ENCODE measurements around the gene CNMD. TPM values are rescaled to one million over a fixed set of nuclear protein-coding genes. Genes with fewer than 3 reads are reported as not detected.

The CNMD gene
- total RNA-seq, 1 donor from 2014 or later: not detected

GRCh38 chr13:52746141-52746540, 6.5 kb upstream of the CNMD start:
- Mint-ChIP-seq H3K9me3 (ENCODE audit: low read depth) (peaks cover 6% of the 10 kb centered on the region), H3K27ac (ENCODE audit: unreplicated experiment) (no peak overlapping the region), H3K36me3 (ENCODE audit: low read depth) (no peaks in the 10 kb centered on the region), H3K27me3 (ENCODE audit: low read depth) (peaks cover 19% of the 10 kb centered on the region), H3K4me1 (ENCODE audit: low read depth) (no peaks in the 10 kb centered on the region), H3K4me3 (ENCODE audit: unreplicated experiment) (no peak overlapping the region)
- no peak for DNase-seq (ENCODE audit: low spot score)
- TF ChIP-seq CTCF (IDR thresholded peaks at IDR 0.05): no peak

GRCh38 chr13:52744842-52745375, 5.3 kb upstream of the CNMD start:
- Mint-ChIP-seq H3K36me3 (ENCODE audit: low read depth) (no peaks in the 10 kb centered on the region), H3K4me3 (ENCODE audit: unreplicated experiment) (no peak overlapping the region)

GRCh38 chr13:52743988-52744387, 4.4 kb upstream of the CNMD start:
- Mint-ChIP-seq H3K4me3 (ENCODE audit: unreplicated experiment) (no peak overlapping the region), H3K36me3 (ENCODE audit: low read depth) (no peaks in the 10 kb centered on the region), H3K27me3 (ENCODE audit: low read depth) (peaks cover 27% of the 10 kb centered on the region), H3K27ac (ENCODE audit: unreplicated experiment) (no peak overlapping the region), H3K4me1 (ENCODE audit: low read depth) (no peaks in the 10 kb centered on the region), H3K9me3 (ENCODE audit: low read depth) (peaks cover 6% of the 10 kb centered on the region)
- TF ChIP-seq CTCF (IDR thresholded peaks at IDR 0.05): peak; percentile 38
- no peak for DNase-seq (ENCODE audit: low spot score)

More at GRCh38 chr13:52744842-52745375, 5.3 kb upstream of the CNMD start:
- Mint-ChIP-seq H3K4me1 (ENCODE audit: low read depth) (no peaks in the 10 kb centered on the region), H3K9me3 (ENCODE audit: low read depth) (peaks cover 6% of the 10 kb centered on the region), H3K27ac (ENCODE audit: unreplicated experiment) (no peak overlapping the region), H3K27me3 (ENCODE audit: low read depth) (peaks cover 22% of the 10 kb centered on the region)
- no peak for TF ChIP-seq CTCF (IDR thresholded peaks at IDR 0.05)
- DNase-seq (ENCODE audit: low spot score): no peak

GRCh38 chr13:52743569-52743968, 3.9 kb upstream of the CNMD start:
- Mint-ChIP-seq H3K4me1 (ENCODE audit: low read depth) (no peaks in the 10 kb centered on the region), H3K4me3 (ENCODE audit: unreplicated experiment) (no peak overlapping the region), H3K36me3 (ENCODE audit: low read depth) (no peaks in the 10 kb centered on the region), H3K27me3 (ENCODE audit: low read depth) (peaks cover 28% of the 10 kb centered on the region), H3K9me3 (ENCODE audit: low read depth) (peaks cover 6% of the 10 kb centered on the region), H3K27ac (ENCODE audit: unreplicated experiment) (no peak overlapping the region)
- DNase-seq (ENCODE audit: low spot score): no peak
- no peak for TF ChIP-seq CTCF (IDR thresholded peaks at IDR 0.05)

- Mint-ChIP-seq H3K4me3 (ENCODE audit: unreplicated experiment) (peak overlapping the region; percentile 47), H3K27ac (ENCODE audit: unreplicated experiment) (no peak overlapping the region), H3K9me3 (ENCODE audit: low read depth) (peaks cover 6% of the 10 kb centered on the region), H3K27me3 (ENCODE audit: low read depth) (peaks cover 33% of the 10 kb centered on the region), H3K4me1 (ENCODE audit: low read depth) (no peaks in the 10 kb centered on the region), H3K36me3 (ENCODE audit: low read depth) (no peaks in the 10 kb centered on the region)
- DNase-seq (ENCODE audit: low spot score): no peak
- TF ChIP-seq CTCF (IDR thresholded peaks at IDR 0.05): peak; percentile 72
Measured at GRCh38 chr13:52738719-52739467, 727 bp downstream of the CNMD start.

Measured in chondrocyte (in vitro differentiated cells).